ENCODE measurements around the gene MAPK10. TPM values are rescaled to one million over a fixed set of nuclear protein-coding genes. Genes with fewer than 3 reads are reported as not detected.

MAPK10 gene
- total RNA-seq, 6 donors from 2014 or later = 11.1 to 89.1 (median 29.5) TPM

DNA sequence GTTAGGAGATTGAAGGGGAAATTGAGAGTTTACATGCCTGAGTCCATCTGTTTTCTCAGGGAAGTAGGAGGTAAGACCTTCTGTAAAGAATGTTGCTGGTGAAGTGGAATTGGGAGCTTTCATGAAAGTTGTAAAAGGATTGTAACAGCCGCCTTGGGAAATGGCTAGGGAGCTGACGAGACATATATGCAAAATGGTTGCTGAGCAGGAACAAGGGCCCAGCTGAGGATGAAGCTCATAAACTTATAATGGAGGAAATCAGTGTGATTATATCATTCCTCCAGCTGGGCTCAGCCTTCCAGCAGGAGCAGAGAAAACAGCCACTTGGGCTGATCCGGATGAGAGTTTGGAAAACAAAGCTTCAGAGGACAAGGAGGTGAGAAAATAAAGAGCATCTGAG is 208.7 kb downstream of the MAPK10 start:
- Histone ChIP-seq H3K36me3 (no peaks in the 10 kb centered on the region), H3K9me3 (no peaks in the 10 kb centered on the region), H3K27ac (no peak overlapping the region), H3K4me1 (no peaks in the 10 kb centered on the region), H3K4me3 (no peak overlapping the region), H3K27me3 (no peaks in the 10 kb centered on the region)
- TF ChIP-seq EP300 (IDR thresholded peaks at IDR 0.05) = no peak
- no peak for TF ChIP-seq POLR2A (IDR thresholded peaks at IDR 0.05)
- TF ChIP-seq POLR2AphosphoS5 (IDR thresholded peaks at IDR 0.05) = no peak
- TF ChIP-seq, protein P1, sequence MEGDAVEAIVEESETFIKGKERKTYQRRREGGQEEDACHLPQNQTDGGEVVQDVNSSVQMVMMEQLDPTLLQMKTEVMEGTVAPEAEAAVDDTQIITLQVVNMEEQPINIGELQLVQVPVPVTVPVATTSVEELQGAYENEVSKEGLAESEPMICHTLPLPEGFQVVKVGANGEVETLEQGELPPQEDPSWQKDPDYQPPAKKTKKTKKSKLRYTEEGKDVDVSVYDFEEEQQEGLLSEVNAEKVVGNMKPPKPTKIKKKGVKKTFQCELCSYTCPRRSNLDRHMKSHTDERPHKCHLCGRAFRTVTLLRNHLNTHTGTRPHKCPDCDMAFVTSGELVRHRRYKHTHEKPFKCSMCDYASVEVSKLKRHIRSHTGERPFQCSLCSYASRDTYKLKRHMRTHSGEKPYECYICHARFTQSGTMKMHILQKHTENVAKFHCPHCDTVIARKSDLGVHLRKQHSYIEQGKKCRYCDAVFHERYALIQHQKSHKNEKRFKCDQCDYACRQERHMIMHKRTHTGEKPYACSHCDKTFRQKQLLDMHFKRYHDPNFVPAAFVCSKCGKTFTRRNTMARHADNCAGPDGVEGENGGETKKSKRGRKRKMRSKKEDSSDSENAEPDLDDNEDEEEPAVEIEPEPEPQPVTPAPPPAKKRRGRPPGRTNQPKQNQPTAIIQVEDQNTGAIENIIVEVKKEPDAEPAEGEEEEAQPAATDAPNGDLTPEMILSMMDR (IDR thresholded peaks at IDR 0.05) = no peak
- ATAC-seq (ENCODE audit: low FRiP score in 2 of 2) = no peak
- no peak for DNase-seq
- 87% methylated on average over 3 of the region's 3 CpGs for WGBS, 2 donors

- no peak for TF ChIP-seq POLR2AphosphoS5 (IDR thresholded peaks at IDR 0.05)
- TF ChIP-seq POLR2A (IDR thresholded peaks at IDR 0.05) = no peak
- no peak for TF ChIP-seq EP300 (IDR thresholded peaks at IDR 0.05)
- TF ChIP-seq, protein P1 (IDR thresholded peaks at IDR 0.05) = no peak
- H3K9me3 ChIP-seq = no peaks in the 10 kb centered on the region
- no peaks in the 10 kb centered on the region for H3K27me3 ChIP-seq
- H3K4me1 ChIP-seq = no peaks in the 10 kb centered on the region
- WGBS, 2 donors = 95% methylated on average over 1 of the region's 1 CpG
- H3K27ac ChIP-seq = no peak overlapping the region
- DNase-seq (no peak), ATAC-seq (ENCODE audit: low FRiP score in 2 of 2) (no peak)
- no peak overlapping the region for H3K4me3 ChIP-seq
- H3K36me3 ChIP-seq = no peaks in the 10 kb centered on the region
Observed at GRCh38 chr4:86141161-86141560, 218.7 kb downstream of the MAPK10 start.

DNA sequence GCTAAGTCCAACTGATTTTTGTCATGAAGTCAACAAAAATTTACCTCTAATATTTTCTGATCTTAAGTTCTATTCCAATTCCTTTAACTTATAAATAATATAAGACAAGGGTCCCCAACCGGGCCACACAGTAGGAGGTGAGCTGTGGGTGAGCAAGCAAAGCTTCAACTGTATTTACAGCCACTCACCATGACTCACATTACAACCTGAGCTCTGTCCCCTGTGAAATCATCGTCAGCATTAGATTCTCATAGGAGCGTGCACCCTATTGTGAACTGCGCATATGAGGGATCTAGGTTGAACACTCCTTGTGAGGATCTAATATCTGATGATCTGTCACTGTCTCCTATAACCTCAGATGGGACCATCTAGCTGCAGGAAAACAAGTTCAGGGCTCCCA is 227.4 kb downstream of the MAPK10 start:
- Histone ChIP-seq H3K4me1 (no peaks in the 10 kb centered on the region), H3K9me3 (no peaks in the 10 kb centered on the region), H3K36me3 (no peaks in the 10 kb centered on the region), H3K27ac (no peak overlapping the region), H3K4me3 (no peak overlapping the region), H3K27me3 (no peaks in the 10 kb centered on the region)
- 88% methylated on average over 4 of the region's 4 CpGs for WGBS, 2 donors
- TF ChIP-seq POLR2A (IDR thresholded peaks at IDR 0.05) = no peak
- TF ChIP-seq EP300 (IDR thresholded peaks at IDR 0.05) = no peak
- TF ChIP-seq, protein P1 (IDR thresholded peaks at IDR 0.05) = no peak
- no peak for TF ChIP-seq POLR2AphosphoS5 (IDR thresholded peaks at IDR 0.05)
- ATAC-seq (ENCODE audit: low FRiP score in 2 of 2) (no peak), DNase-seq (no peak)

DNA sequence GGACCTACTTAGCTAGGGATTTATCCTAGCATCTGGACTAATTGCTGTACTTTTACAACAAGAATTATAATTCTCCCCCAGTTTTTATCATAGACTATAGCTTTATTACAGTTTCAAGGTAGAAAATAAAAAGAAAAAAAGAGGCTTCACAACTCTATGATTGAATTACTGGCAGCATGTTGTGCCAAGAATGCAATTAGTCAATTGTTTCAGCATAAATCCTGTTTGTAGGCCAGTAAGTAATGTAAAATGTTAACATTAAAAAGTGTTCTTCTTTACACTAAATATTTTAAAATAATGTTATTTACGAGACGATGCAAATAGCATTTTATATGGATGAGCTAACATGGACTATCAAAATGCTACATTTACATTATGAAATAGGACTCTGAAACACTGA is 228.4 kb downstream of the MAPK10 start:
- no peak overlapping the region for H3K4me3 ChIP-seq
- DNase-seq (no peak), ATAC-seq (ENCODE audit: low FRiP score in 2 of 2) (no peak)
- WGBS, 2 donors = 88 to 97% methylated on average over 2 of the region's 2 CpGs
- no peaks in the 10 kb centered on the region for H3K36me3 ChIP-seq
- TF ChIP-seq, protein P1 (IDR thresholded peaks at IDR 0.05) = no peak
- TF ChIP-seq POLR2AphosphoS5 (IDR thresholded peaks at IDR 0.05) (no peak), EP300 (IDR thresholded peaks at IDR 0.05) (no peak), POLR2A (IDR thresholded peaks at IDR 0.05) (no peak)
- no peak overlapping the region for H3K27ac ChIP-seq
- no peaks in the 10 kb centered on the region for H3K4me1 ChIP-seq
- H3K27me3 ChIP-seq = no peaks in the 10 kb centered on the region
- no peaks in the 10 kb centered on the region for H3K9me3 ChIP-seq

GRCh38 chr4:86130160-86130933 is 229.5 kb downstream of the MAPK10 start:
- TF ChIP-seq, protein P1 (IDR thresholded peaks at IDR 0.05) = no peak
- DNase-seq = no peak
- Histone ChIP-seq H3K36me3 (no peaks in the 10 kb centered on the region), H3K27ac (no peak overlapping the region), H3K4me1 (no peaks in the 10 kb centered on the region), H3K4me3 (no peak overlapping the region), H3K27me3 (no peaks in the 10 kb centered on the region), H3K9me3 (no peaks in the 10 kb centered on the region)
- WGBS, 2 donors = 93 to 97% methylated on average over 2 of the region's 2 CpGs
- no peak for ATAC-seq (ENCODE audit: low FRiP score in 2 of 2)
